Nephron (organoid): ENCODE data around the gene SALL3.

ENCODE experiments used
- H3K27ac Mint-ChIP-seq, 3 experiments: 2 replicates each; pipeline ENCODE4 v1.8.0; 2020; ENCODE audit warnings: mixed read lengths in 3 of 3, mild to moderate bottlenecking in 2 of 3, moderate library complexity in 1 of 3
- H3K27me3 Mint-ChIP-seq: 2 replicates; pipeline ENCODE4 v1.8.0; 2021; ENCODE audit warnings: low read depth, mild to moderate bottlenecking, moderate library complexity, mixed read lengths
- H3K36me3 Mint-ChIP-seq: 2 replicates; pipeline ENCODE4 v1.8.0; 2020; ENCODE audit warnings: low read depth, mixed read lengths
- H3K4me1 Mint-ChIP-seq: 2 replicates; pipeline ENCODE4 v1.8.0; 2020; ENCODE audit warnings: mixed read lengths
- H3K4me3 Mint-ChIP-seq, 3 experiments: 2 replicates each; pipeline ENCODE4 v1.8.0; 2020; ENCODE audit warnings: mild to moderate bottlenecking in 3 of 3, mixed read lengths in 3 of 3, moderate library complexity in 2 of 3
- H3K9me3 Mint-ChIP-seq: 2 replicates; pipeline ENCODE4 v1.8.0; 2020; ENCODE audit warnings: mixed read lengths
- TF ChIP-seq, protein P1 (sequence below), 3 experiments: fragments of 200-600 bp; sonication (generic); IDR thresholded peaks; one replicate each; pipeline ENCODE4 v1.5.0; 2021; ENCODE audit warnings: antibody characterized with exemption in 3 of 3; ENCODE audit not compliant: unreplicated experiment in 3 of 3

SALL3 gene

DNA sequence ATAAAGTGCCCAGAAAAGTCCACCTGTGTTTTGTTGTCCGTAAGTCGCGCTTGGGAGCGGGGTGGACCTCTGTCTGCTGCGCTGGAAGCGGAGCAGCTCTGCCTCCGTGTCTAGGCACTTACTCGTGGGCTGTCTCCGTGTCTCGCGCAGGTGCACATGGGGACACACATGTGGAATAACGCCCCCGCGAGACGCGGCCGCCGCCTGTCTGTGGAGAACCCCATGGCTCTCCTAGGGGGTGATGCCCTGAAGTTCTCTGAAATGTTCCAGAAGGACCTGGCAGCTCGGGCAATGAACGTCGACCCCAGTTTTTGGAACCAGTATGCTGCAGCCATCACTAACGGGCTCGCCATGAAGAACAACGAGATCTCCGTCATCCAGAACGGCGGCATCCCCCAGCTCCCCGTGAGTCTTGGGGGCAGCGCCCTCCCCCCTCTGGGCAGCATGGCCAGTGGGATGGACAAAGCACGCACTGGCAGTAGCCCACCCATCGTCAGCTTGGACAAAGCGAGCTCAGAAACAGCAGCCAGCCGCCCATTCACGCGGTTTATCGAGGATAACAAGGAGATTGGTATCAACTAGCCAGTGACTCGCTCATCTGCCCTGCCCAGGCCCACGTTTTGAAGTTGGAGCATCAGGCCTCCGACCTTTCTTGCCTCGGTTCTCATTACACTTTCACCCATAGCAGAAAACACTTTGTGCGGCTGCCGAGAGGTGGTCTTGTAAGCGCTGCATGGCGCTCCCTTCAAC lies 17.3 kb downstream of the SALL3 start:
- TF ChIP-seq, protein P1, sequence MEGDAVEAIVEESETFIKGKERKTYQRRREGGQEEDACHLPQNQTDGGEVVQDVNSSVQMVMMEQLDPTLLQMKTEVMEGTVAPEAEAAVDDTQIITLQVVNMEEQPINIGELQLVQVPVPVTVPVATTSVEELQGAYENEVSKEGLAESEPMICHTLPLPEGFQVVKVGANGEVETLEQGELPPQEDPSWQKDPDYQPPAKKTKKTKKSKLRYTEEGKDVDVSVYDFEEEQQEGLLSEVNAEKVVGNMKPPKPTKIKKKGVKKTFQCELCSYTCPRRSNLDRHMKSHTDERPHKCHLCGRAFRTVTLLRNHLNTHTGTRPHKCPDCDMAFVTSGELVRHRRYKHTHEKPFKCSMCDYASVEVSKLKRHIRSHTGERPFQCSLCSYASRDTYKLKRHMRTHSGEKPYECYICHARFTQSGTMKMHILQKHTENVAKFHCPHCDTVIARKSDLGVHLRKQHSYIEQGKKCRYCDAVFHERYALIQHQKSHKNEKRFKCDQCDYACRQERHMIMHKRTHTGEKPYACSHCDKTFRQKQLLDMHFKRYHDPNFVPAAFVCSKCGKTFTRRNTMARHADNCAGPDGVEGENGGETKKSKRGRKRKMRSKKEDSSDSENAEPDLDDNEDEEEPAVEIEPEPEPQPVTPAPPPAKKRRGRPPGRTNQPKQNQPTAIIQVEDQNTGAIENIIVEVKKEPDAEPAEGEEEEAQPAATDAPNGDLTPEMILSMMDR (IDR thresholded peaks at IDR 0.05; ENCODE audit: unreplicated experiment in 3 of 3), result no peak
- Mint-ChIP-seq H3K27ac (no peak overlapping the region), H3K27me3 (peaks cover 17% of the 10 kb centered on the region), H3K4me1 (no peaks in the 10 kb centered on the region), H3K36me3 (peaks cover 26% of the 10 kb centered on the region), H3K9me3 (no peaks in the 10 kb centered on the region), H3K4me3 (no peak overlapping the region)

DNA sequence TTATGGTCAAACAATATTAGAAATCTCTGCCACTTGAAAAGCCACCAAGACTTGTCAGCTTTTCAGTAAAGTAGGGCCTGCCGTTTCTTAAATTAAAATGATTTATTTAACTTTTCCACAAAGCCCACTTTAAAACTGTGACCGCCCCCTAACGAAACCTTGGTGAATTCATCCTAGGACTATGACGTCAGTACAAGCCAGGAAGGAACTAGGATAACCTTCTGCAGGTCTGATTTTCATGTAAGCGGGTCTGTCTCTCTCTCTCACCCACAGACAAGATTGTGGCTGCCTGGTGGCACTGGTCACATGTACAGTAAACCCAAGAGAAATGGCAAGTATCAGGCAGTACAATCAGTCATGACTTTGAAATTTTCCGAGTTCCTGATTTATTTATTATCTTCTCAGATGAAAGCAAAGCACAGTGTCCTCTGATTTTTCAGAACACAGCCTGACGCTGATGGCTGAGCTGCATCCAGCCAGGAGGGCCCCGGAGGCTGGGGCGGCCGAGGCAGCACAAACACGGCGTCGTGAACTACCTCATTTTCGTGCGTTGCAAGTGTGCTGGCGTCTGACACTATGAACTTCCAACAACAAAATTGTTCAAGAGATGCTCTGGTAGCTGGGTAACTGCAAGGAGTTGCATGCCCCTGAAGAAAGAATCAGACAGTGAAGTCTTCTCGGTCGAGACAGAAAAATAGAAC lies 18.9 kb downstream of the SALL3 start:
- peaks cover 17% of the 10 kb centered on the region for H3K27me3 Mint-ChIP-seq
- TF ChIP-seq, protein P1 (IDR thresholded peaks at IDR 0.05; ENCODE audit: unreplicated experiment in 3 of 3), result no peak
- no peak overlapping the region for H3K4me3 Mint-ChIP-seq
- H3K36me3 Mint-ChIP-seq, result peaks cover 26% of the 10 kb centered on the region
- no peaks in the 10 kb centered on the region for H3K9me3 Mint-ChIP-seq
- no peak overlapping the region for H3K27ac Mint-ChIP-seq
- no peaks in the 10 kb centered on the region for H3K4me1 Mint-ChIP-seq

DNA sequence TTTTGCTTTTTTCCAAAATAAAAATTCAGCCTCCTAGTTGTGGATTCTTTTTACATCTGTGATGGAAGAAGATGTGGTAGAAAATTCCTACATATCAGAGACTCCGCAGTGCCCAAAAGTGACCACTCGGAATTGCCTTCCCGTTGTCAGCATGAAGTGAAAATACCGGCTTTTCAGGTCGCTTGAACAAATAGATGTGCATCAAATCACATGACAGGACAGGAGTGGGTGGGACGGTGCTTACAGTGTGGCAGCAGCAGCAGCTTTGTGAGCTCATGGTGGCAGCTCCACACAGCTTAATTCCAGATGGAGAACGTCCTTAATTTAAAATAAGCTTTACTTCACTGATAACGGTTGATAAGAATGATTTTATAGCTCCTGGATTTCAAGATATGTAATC lies 20.3 kb downstream of the SALL3 start:
- H3K27me3 Mint-ChIP-seq, result peaks cover 14% of the 10 kb centered on the region
- no peak overlapping the region for H3K27ac Mint-ChIP-seq
- TF ChIP-seq, protein P1 (IDR thresholded peaks at IDR 0.05; ENCODE audit: unreplicated experiment in 3 of 3), result no peak
- no peaks in the 10 kb centered on the region for H3K4me1 Mint-ChIP-seq
- H3K36me3 Mint-ChIP-seq, result peaks cover 22% of the 10 kb centered on the region
- H3K9me3 Mint-ChIP-seq, result no peaks in the 10 kb centered on the region
- H3K4me3 Mint-ChIP-seq, result no peak overlapping the region

DNA sequence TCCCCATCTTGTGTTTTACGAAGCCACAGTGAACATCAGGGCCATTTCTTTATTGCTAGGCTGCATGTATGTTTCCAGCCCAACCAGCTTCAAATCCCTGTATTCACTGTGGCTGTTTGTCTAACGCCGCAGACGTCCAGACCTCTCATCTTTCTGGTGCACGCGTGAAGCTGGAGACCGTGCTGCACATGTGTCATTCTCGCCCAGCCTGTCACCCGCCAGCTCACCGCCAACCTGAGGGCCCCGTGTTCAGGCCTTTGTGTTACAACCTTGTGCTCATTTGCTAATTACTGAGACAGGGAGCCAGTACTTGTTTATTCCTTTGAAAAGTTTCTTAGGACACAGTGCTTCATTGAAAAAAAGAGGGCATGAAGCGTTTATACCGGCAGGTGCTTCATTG lies 21.4 kb downstream of the SALL3 start:
- H3K4me3 Mint-ChIP-seq, result no peak overlapping the region
- H3K36me3 Mint-ChIP-seq, result peaks cover 14% of the 10 kb centered on the region
- H3K9me3 Mint-ChIP-seq, result no peaks in the 10 kb centered on the region
- TF ChIP-seq, protein P1 (IDR thresholded peaks at IDR 0.05; ENCODE audit: unreplicated experiment in 3 of 3), result no peak
- no peaks in the 10 kb centered on the region for H3K4me1 Mint-ChIP-seq
- no peak overlapping the region for H3K27ac Mint-ChIP-seq
- H3K27me3 Mint-ChIP-seq, result peaks cover 6% of the 10 kb centered on the region

DNA sequence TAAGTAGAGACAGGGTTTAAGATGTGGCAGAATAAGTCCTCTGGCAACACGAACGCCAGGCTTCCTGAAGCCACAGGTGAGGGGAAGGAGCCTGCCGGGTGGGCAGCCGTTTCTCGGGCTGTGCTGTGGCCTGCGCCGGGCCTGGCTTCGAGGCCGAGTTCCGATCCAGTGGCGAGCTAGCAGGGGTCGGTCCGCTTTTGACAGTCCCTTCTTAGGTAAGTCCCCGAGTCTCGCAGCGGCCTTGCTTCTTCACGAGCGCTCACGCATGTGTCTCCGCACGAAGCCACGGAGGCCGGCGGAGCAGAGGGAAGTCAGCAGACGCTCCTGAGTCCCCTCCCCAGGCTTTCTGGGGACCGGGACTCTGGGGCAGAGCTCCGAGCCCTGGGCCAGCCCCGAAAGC lies 26.0 kb downstream of the SALL3 start:
- H3K27ac Mint-ChIP-seq, result no peak overlapping the region
- peaks cover 5% of the 10 kb centered on the region for H3K9me3 Mint-ChIP-seq
- TF ChIP-seq, protein P1 (IDR thresholded peaks at IDR 0.05; ENCODE audit: unreplicated experiment in 3 of 3), result no peak
- H3K4me3 Mint-ChIP-seq, result no peak overlapping the region
- H3K27me3 Mint-ChIP-seq, result no peaks in the 10 kb centered on the region
- no peaks in the 10 kb centered on the region for H3K4me1 Mint-ChIP-seq
- no peaks in the 10 kb centered on the region for H3K36me3 Mint-ChIP-seq
